Measurements from ENCODE around the gene PIGK.

- TF ChIP-seq SP1 (IDR thresholded peaks at IDR 0.05; ENCODE audit: low read depth, low read length) (no peak), CREB1 (IDR thresholded peaks at IDR 0.05; ENCODE audit: low read depth) (no peak), ZNF274 (IDR thresholded peaks at IDR 0.05; ENCODE audit: insufficient read depth, insufficient read length) (no peak), NRF1 (conservative IDR thresholded peaks at IDR 0.05; ENCODE audit: low read depth, low read length) (no peak)
Observed at GRCh38 chr1:77085109-77085508, 134.1 kb downstream of the PIGK start.

All from GM12878 (cell line).